Suprapubic skin (tissue), 4 donors: ENCODE data around the gene KNL1.

Experiments used
- EP300 ChIP-seq: sonication (generic); formaldehyde crosslinking; IDR thresholded peaks from one replicate; pipeline ENCODE4 v1.6.1; 2017; ENCODE audit warnings: antibody characterized with exemption
- POLR2A ChIP-seq, 2 donors: fragments of 450-650 bp; IDR thresholded peaks; one replicate each; pipeline ENCODE4 v1.6.1; 2017; ENCODE audit warnings: antibody characterized with exemption in 2 of 2, mild to moderate bottlenecking in 2 of 2, moderate library complexity in 2 of 2
- POLR2AphosphoS5 ChIP-seq, 3 donors: sonication (generic); formaldehyde crosslinking; IDR thresholded peaks; one replicate each; pipeline ENCODE4 v1.6.1; 2017; ENCODE audit warnings: antibody characterized with exemption in 3 of 3
- TF ChIP-seq, protein P1 (sequence below), 2 donors: fragments of 200-600 bp in 1 of 2; fragments of 450-650 bp in 1 of 2; sonication (generic) in 1 of 2; IDR thresholded peaks; one replicate each; pipeline ENCODE4 v1.5.1; 2016 to 2019; ENCODE audit warnings: antibody characterized with exemption in 2 of 2, mild to moderate bottlenecking in 1 of 2, moderate library complexity in 1 of 2

GRCh38 chr15:40702077-40702476, 108.0 kb downstream of the KNL1 start:
- TF ChIP-seq, protein P1, sequence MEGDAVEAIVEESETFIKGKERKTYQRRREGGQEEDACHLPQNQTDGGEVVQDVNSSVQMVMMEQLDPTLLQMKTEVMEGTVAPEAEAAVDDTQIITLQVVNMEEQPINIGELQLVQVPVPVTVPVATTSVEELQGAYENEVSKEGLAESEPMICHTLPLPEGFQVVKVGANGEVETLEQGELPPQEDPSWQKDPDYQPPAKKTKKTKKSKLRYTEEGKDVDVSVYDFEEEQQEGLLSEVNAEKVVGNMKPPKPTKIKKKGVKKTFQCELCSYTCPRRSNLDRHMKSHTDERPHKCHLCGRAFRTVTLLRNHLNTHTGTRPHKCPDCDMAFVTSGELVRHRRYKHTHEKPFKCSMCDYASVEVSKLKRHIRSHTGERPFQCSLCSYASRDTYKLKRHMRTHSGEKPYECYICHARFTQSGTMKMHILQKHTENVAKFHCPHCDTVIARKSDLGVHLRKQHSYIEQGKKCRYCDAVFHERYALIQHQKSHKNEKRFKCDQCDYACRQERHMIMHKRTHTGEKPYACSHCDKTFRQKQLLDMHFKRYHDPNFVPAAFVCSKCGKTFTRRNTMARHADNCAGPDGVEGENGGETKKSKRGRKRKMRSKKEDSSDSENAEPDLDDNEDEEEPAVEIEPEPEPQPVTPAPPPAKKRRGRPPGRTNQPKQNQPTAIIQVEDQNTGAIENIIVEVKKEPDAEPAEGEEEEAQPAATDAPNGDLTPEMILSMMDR (IDR thresholded peaks at IDR 0.05): no peak
- TF ChIP-seq EP300 (no peak), POLR2A (IDR thresholded peaks at IDR 0.05) (no peak), POLR2AphosphoS5 (IDR thresholded peaks at IDR 0.05) (no peak)
